Measurements from ENCODE around the gene THNSL1. TPM values are rescaled to one million over a fixed set of nuclear protein-coding genes. Genes with fewer than 3 reads are reported as not detected.

THNSL1 gene
- total and polyA plus RNA-seq, 2 of the 13 experiments (the other 11 are each of a cell fraction or from before 2014, with no cell fraction given), result 1.3 to 3.8 TPM

GRCh38 chr10:25016376-25017153, at the start of gene THNSL1 (continued):
- TF ChIP-seq, protein P1, sequence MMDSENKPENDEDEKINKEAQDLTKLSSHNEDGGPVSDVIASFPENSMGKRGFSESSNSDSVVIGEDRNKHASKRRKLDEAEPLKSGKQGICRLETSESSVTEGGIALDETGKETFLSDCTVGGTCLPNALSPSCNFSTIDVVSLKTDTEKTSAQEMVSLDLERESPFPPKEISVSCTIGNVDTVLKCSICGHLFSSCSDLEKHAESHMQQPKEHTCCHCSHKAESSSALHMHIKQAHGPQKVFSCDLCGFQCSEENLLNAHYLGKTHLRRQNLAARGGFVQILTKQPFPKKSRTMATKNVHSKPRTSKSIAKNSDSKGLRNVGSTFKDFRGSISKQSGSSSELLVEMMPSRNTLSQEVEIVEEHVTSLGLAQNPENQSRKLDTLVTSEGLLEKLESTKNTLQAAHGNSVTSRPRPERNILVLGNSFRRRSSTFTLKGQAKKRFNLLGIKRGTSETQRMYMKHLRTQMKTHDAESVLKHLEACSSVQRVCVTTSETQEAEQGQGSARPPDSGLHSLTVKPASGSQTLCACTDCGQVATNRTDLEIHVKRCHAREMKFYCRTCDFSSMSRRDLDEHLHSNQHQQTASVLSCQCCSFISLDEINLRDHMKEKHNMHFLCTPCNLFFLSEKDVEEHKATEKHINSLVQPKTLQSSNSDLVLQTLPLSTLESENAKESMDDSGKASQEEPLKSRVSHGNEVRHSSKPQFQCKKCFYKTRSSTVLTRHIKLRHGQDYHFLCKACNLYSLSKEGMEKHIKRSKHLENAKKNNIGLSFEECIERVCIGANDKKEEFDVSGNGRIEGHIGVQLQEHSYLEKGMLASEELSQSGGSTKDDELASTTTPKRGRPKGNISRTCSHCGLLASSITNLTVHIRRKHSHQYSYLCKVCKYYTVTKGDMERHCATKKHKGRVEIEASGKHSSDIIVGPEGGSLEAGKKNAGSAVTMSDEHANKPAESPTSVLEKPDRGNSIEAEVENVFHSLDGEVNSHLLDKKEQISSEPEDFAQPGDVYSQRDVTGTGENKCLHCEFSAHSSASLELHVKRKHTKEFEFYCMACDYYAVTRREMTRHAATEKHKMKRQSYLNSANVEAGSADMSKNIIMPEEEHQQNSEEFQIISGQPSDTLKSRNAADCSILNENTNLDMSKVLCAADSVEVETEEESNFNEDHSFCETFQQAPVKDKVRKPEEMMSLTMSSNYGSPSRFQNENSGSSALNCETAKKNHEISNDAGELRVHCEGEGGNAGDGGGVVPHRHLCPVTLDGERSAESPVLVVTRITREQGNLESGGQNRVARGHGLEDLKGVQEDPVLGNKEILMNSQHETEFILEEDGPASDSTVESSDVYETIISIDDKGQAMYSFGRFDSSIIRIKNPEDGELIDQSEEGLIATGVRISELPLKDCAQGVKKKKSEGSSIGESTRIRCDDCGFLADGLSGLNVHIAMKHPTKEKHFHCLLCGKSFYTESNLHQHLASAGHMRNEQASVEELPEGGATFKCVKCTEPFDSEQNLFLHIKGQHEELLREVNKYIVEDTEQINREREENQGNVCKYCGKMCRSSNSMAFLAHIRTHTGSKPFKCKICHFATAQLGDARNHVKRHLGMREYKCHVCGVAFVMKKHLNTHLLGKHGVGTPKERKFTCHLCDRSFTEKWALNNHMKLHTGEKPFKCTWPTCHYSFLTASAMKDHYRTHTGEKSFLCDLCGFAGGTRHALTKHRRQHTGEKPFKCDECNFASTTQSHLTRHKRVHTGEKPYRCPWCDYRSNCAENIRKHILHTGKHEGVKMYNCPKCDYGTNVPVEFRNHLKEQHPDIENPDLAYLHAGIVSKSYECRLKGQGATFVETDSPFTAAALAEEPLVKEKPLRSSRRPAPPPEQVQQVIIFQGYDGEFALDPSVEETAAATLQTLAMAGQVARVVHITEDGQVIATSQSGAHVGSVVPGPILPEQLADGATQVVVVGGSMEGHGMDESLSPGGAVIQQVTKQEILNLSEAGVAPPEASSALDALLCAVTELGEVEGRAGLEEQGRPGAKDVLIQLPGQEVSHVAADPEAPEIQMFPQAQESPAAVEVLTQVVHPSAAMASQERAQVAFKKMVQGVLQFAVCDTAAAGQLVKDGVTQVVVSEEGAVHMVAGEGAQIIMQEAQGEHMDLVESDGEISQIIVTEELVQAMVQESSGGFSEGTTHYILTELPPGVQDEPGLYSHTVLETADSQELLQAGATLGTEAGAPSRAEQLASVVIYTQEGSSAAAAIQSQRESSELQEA (CRISPR knock-in tag; IDR thresholded peaks at IDR 0.05; ENCODE audit: not compliant biosample characterization), result peak; percentile 96
- TF ChIP-seq, protein P2, sequence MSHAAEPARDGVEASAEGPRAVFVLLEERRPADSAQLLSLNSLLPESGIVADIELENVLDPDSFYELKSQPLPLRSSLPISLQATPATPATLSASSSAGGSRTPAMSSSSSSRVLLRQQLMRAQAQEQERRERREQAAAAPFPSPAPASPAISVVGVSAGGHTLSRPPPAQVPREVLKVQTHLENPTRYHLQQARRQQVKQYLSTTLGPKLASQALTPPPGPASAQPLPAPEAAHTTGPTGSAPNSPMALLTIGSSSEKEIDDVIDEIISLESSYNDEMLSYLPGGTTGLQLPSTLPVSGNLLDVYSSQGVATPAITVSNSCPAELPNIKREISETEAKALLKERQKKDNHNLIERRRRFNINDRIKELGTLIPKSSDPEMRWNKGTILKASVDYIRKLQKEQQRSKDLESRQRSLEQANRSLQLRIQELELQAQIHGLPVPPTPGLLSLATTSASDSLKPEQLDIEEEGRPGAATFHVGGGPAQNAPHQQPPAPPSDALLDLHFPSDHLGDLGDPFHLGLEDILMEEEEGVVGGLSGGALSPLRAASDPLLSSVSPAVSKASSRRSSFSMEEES (CRISPR knock-in tag; IDR thresholded peaks at IDR 0.05), result peak; percentile 91
- peak; percentile 47; the same call in 1 of the 2 replicates for TF ChIP-seq ONECUT2 (CRISPR knock-in tag; IDR thresholded peaks at IDR 0.05)
- peak; percentile 89 for TF ChIP-seq PREB (CRISPR knock-in tag; IDR thresholded peaks at IDR 0.05)
- TF ChIP-seq TOE1 (CRISPR knock-in tag; IDR thresholded peaks at IDR 0.05), result no peak
- TF ChIP-seq SMC3 (IDR thresholded peaks at IDR 0.05; ENCODE audit: low read length), result no peak
- TF ChIP-seq MAFK (conservative IDR thresholded peaks at IDR 0.05 in 1 of 2, IDR thresholded peaks at IDR 0.05 in 1 of 2; ENCODE audit: low read length in 2 of 2), result no peak
- TF ChIP-seq CAMTA2 (CRISPR knock-in tag; IDR thresholded peaks at IDR 0.05; ENCODE audit: borderline replicate concordance), result no peak
- peak; percentile 96 for TF ChIP-seq AGO2 (optimal IDR thresholded peaks at IDR 0.05; ENCODE audit: low read depth, low read length)
- peak; percentile 97 for TF ChIP-seq GMEB1 (CRISPR knock-in tag; IDR thresholded peaks at IDR 0.05; ENCODE audit: borderline replicate concordance)
- TF ChIP-seq HMG20B (CRISPR knock-in tag; conservative IDR thresholded peaks at IDR 0.05), result peak; percentile 31; the same call in 1 of the 2 replicates
- TF ChIP-seq, protein P3, sequence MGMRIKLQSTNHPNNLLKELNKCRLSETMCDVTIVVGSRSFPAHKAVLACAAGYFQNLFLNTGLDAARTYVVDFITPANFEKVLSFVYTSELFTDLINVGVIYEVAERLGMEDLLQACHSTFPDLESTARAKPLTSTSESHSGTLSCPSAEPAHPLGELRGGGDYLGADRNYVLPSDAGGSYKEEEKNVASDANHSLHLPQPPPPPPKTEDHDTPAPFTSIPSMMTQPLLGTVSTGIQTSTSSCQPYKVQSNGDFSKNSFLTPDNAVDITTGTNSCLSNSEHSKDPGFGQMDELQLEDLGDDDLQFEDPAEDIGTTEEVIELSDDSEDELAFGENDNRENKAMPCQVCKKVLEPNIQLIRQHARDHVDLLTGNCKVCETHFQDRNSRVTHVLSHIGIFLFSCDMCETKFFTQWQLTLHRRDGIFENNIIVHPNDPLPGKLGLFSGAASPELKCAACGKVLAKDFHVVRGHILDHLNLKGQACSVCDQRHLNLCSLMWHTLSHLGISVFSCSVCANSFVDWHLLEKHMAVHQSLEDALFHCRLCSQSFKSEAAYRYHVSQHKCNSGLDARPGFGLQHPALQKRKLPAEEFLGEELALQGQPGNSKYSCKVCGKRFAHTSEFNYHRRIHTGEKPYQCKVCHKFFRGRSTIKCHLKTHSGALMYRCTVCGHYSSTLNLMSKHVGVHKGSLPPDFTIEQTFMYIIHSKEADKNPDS (CRISPR knock-in tag; IDR thresholded peaks at IDR 0.05), result no peak; the same call in 1 of the 2 replicates
